IPS-NIHi11 (cell line): ENCODE results near the gene SFXN5.

Experiments used
- DNase-seq: peaks from one replicate; pipeline ENCODE4 v3.0.0; 2012; ENCODE audit warnings: mixed read lengths, low spot score

Gene SFXN5

DNA sequence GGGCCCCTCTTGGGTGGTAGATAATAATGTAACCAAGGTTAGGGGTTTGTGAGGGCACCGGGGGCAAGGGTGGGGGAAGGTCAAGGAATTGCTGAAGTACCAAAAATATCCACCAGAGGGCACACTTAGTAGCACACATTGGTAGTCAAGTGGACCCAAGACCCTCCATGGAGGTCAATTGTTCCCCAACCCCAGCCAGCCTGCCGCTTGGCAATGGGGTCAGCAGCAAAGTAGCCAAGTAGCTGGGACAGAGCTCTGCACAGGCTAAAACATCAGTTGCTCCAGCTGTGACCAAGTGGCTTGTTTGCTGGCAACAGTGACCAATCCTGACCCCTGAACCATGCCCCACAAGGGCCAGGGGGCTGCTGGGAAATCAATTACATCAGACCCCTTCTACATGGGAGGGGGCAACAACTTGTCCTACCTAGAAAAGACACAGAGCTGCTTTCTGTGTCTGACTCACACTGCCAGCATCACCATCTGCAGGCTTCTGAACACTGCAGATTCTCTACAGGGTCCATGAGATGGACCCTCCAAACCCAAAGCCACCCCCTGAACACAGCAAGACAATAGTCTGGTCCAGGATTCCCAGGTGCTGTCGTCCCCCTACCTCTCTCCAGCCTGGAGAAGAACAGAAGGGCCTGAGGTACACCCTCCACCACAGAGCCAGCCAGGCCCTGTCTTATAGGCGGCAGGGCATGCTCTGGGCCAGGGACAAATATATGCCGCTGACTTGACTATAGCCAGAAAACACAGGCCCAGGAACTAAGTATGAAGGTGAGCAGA lies 78.2 kb downstream of the SFXN5 start:
- DNase-seq: peak; percentile 93

DNA sequence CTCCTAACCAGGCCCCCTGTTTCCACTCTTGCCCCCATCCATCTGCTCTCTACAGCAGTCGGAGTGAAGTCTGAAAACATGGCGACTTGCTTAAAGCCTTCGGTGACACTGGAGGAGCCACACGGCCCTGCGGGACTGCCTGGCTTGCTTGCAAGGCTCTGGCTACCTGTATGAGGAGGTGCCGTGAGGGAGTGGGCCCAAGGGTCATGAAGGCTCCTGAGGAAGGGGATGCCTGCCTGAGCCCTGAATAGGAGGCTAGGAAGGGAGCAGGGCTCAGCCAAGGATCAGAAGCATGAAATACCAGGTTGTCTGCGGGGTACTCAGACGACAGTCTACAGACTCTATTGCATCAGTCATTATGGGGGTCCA lies 78.8 kb downstream of the SFXN5 start:
- DNase-seq: no peak

DNA sequence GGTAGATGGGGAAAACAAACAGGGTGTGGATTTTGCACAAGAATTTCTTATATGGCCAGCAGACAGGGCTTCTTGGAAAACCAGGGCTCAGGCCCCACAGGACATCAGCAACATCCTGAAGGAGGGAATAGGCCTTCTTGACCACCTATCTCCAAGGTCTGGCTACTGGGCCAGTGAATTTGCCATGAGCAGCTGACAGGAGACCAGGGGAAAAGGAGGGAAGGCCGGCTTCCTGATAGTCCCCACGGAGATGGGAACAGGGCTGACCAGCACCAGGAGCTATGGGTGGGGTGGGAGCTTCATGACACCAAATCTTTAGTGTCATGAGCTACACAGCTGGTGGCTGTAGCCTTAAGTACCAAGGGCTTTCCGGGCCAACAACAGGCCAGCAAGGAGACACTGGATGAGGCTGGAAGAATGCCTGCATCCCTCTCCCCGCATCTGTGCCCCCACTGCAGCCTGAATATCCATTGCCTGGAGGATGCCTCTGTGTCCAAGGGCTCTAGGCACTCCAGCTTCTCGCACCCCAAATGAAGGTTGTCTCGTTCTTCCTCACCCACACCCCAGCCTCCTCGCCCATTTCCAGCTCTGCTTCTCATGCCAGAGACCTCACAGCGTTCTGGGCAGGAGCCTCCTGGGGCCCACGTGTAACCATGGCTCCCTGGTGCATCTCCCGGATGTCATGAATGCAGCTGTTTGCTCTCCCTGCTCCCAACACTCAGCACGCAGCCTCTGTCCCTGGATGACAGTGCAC lies 79.4 kb downstream of the SFXN5 start:
- no peak for DNase-seq

- no peak for DNase-seq
Observed at GRCh38 chr2:72991439-72991725, 80.1 kb downstream of the SFXN5 start.

- no peak for DNase-seq
Observed at GRCh38 chr2:72990695-72991438, 80.6 kb downstream of the SFXN5 start.

- DNase-seq: no peak
Observed at GRCh38 chr2:72989770-72990556, 81.5 kb downstream of the SFXN5 start.

DNA sequence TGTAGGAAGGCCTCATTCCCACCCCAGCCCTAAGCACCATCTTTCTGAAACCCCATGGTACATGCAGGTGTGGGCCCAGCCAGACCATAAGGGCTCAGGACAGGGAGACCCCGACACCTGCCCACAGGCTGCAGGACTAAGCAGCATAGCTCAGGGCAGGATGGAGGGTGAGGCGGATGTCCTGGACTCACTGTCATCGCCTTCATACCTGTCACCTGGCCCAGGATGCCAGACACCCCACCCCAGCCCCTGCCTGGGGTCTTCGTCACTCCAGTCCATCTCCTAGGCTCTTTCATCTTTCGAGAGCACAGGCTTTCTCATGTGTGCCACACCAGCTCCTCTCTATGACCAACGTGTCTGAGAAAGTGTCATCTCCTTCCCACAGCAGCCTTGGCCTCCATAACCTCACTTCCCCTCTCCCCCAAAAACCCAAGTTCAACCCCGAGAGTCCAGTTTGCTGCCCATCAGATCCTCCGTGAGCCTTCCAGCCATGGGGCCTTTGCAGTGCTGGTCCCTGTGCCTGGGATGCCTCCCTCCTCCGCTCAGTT lies 82.7 kb downstream of the SFXN5 start:
- no peak for DNase-seq

GRCh38 chr2:72988041-72988440 lies 83.5 kb downstream of the SFXN5 start:
- DNase-seq: no peak

- no peak for DNase-seq
Observed at GRCh38 chr2:72985891-72986683, 85.4 kb downstream of the SFXN5 start.

GRCh38 chr2:72985136-72985535 lies 86.4 kb downstream of the SFXN5 start:
- no peak for DNase-seq

DNA sequence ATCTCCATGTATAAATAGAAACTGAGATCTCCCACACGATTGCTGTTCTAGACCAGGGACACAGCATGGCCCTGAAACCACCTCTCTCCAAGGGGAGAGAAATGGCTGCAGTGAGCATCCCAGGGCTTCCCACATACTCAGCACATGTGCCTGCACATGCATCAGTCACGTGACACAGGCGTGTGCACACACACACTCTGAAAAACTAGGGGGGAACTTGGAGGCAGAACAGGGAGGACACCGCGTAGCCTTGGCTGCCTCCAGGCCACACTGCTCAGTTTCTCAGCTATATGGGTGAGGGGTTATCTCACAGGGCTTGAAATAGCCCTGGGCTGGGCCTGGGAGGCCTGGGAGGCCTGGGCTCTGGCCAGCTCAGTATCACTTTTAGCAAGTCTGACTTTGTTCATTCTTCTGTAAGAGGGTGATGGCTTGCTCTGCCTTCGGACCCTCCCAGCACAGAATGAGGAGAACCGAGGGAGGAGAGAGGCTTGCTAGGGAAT lies 87.3 kb downstream of the SFXN5 start:
- DNase-seq: no peak

DNA sequence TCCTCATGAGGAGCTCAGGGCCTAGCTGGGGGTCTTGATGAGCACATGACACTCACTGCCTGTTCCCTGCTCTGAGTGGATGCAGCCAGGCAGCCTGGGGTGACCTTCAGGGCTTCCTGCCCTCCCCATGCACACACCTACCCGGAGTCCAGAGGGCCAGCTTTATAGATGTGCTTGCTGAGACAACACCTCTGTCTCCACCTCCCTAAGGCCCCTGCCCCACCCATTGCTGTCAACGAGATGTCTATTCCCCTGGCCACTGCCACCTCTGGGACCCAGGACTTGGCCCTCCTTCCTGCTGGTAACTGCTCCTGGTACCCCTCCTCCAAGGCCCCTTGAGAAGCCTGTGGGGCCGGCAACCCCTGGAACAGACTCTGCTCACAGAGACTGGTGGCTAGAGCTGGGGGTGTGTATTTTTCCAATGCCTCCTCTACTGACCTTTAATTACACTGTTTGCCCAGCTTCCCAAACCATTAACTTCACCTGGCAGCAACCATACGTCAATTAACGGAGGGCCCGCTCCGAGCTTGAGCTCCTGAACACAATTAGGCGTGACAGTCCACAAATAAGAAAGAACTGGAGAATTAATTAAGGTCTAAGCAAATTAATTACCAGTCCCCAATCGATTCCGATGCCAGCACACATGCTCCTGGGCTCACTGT lies 87.9 kb downstream of the SFXN5 start:
- DNase-seq: no peak

DNA sequence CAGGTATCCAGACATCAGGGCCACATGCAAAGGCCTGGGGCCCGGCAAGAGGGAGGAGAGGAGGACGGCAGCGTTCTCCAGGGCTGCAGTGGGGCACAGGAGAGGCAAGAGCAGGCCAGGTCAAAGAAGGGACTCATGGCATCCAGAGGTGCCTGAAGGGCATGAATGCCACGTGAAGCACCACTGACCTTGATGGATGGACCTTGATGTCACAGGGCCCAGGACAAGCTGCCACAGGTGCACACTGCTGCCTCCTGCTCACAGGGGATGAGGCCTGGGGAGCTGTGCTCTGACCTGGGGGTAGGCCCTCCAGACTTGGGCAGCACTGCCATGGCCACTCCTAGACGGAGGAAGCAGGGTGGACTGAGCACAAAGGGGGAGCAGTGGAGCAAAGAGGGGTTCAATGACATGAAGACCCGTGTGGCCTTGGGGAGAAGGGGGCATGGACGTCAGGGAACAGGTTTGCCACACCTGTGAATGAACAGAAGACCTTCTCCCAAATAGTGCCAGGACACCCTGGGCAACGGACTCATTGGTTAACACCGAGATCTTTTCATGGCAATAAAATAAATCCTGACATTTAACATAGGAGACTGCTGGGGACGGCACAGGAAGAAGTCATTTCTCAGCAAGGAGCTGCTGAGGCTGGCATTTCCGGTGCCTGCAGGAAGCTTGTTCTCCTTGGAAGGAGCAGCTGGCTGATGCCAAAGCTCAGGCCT lies 88.6 kb downstream of the SFXN5 start:
- DNase-seq: no peak

GRCh38 chr2:72982219-72982618 lies 89.3 kb downstream of the SFXN5 start:
- DNase-seq: no peak

DNA sequence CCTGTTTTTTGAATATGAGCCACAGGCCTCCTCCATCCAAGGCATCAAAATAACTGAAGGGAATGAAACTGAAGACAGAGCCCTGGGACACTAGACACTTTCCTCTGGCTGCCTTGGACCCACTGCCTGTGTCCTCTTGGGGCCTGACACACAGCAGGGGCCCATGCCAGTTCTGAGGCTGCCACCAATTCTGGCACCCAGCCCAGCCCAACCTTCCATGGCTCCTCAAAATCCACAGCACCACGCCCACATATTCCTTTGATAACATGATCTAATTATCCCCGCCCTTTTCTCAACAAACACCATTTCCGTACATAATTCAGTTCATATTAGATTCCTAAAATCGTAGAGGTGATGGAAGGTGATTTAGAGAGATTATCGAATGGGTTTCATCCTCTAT lies 90.0 kb downstream of the SFXN5 start:
- no peak for DNase-seq

- DNase-seq: no peak
Observed at GRCh38 chr2:72980535-72981217, 90.8 kb downstream of the SFXN5 start.

- no peak for DNase-seq
Observed at GRCh38 chr2:72979896-72980295, 91.6 kb downstream of the SFXN5 start.

- DNase-seq: no peak
Observed at GRCh38 chr2:72975017-72975416, 96.5 kb downstream of the SFXN5 start.

- no peak for DNase-seq
Observed at GRCh38 chr2:72974436-72974754, 97.1 kb downstream of the SFXN5 start.
